ENCODE results near the gene FOXN1.
"Not testable (repeated sequence)": the region's sequence is repeated elsewhere in the genome, so short reads cannot be mapped to it uniquely, and the experiment has no call there.

FOXN1 gene

DNA sequence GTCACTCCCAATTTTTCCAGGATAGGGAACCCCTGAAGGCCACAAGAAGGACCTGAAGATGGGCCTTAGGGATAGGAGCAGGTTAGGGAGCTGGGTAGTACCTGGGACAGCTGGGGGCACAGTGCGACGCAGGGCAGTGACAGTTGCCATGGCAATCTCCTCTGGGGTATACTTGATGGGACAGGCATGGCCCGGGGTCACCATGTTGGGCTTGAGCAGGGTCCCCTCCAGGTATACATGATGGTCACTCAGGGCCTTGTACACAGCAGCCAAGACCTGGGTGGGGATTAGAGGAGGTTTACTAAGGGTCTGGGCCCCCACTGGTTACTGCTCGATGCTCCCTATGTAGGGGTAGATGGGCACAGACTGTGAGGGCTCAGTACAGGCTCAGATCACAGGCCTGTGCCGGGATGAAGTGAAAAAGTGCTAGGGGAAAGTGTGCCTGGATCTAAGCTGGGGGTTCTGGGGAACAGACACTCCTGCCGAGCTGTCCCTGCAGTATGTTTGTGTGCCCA lies 67.9 kb downstream of the FOXN1 start:
- H3K27ac ChIP-seq (ENCODE audit: poor library complexity, severe bottlenecking), result no peak overlapping the region
- ATAC-seq (ENCODE audit: low read depth), result no peak
- no peaks in the 10 kb centered on the region for H3K9me3 ChIP-seq (ENCODE audit: severe bottlenecking)
- H3K36me3 ChIP-seq (ENCODE audit: low read depth), result peaks cover 40% of the 10 kb centered on the region
- no peaks in the 10 kb centered on the region for H3K27me3 ChIP-seq (ENCODE audit: insufficient read depth, poor library complexity, severe bottlenecking)
- TF ChIP-seq, protein P1, sequence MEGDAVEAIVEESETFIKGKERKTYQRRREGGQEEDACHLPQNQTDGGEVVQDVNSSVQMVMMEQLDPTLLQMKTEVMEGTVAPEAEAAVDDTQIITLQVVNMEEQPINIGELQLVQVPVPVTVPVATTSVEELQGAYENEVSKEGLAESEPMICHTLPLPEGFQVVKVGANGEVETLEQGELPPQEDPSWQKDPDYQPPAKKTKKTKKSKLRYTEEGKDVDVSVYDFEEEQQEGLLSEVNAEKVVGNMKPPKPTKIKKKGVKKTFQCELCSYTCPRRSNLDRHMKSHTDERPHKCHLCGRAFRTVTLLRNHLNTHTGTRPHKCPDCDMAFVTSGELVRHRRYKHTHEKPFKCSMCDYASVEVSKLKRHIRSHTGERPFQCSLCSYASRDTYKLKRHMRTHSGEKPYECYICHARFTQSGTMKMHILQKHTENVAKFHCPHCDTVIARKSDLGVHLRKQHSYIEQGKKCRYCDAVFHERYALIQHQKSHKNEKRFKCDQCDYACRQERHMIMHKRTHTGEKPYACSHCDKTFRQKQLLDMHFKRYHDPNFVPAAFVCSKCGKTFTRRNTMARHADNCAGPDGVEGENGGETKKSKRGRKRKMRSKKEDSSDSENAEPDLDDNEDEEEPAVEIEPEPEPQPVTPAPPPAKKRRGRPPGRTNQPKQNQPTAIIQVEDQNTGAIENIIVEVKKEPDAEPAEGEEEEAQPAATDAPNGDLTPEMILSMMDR (IDR thresholded peaks at IDR 0.05; ENCODE audit: poor library complexity, severe bottlenecking), result no peak
- peaks cover 11% of the 10 kb centered on the region for H3K4me1 ChIP-seq (ENCODE audit: insufficient read depth, poor library complexity, severe bottlenecking)
- H3K4me3 ChIP-seq (ENCODE audit: severe bottlenecking), result no peak overlapping the region
- DNase-seq (ENCODE audit: low spot score), result no peak

DNA sequence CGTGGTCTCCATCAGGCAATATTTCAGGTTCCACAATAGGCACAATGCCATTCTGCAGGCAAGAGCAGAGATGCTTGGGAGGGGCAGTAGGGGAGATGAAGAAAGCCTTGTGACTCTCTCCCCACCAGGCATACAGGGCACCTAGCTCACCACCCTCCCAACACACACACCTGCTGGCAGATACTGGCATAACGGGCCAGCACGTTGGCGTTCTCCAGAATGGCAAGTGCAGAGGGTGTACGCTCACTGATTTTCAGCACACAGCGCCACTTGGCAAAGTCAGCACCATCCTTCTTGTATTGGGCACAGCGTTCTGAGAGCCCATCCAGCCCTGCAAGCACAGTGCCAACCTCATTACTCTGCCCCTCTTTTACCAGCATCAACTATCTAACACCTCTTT lies 68.4 kb downstream of the FOXN1 start:
- Histone ChIP-seq H3K9me3 (ENCODE audit: severe bottlenecking) (no peaks in the 10 kb centered on the region), H3K27me3 (ENCODE audit: insufficient read depth, poor library complexity, severe bottlenecking) (no peaks in the 10 kb centered on the region), H3K4me3 (ENCODE audit: severe bottlenecking) (no peak overlapping the region), H3K4me1 (ENCODE audit: insufficient read depth, poor library complexity, severe bottlenecking) (peaks cover 11% of the 10 kb centered on the region), H3K27ac (ENCODE audit: poor library complexity, severe bottlenecking) (no peak overlapping the region), H3K36me3 (ENCODE audit: low read depth) (peaks cover 44% of the 10 kb centered on the region)
- DNase-seq (ENCODE audit: low spot score), result no peak
- TF ChIP-seq, protein P1 (IDR thresholded peaks at IDR 0.05; ENCODE audit: poor library complexity, severe bottlenecking), result no peak
- no peak for ATAC-seq (ENCODE audit: low read depth)

DNA sequence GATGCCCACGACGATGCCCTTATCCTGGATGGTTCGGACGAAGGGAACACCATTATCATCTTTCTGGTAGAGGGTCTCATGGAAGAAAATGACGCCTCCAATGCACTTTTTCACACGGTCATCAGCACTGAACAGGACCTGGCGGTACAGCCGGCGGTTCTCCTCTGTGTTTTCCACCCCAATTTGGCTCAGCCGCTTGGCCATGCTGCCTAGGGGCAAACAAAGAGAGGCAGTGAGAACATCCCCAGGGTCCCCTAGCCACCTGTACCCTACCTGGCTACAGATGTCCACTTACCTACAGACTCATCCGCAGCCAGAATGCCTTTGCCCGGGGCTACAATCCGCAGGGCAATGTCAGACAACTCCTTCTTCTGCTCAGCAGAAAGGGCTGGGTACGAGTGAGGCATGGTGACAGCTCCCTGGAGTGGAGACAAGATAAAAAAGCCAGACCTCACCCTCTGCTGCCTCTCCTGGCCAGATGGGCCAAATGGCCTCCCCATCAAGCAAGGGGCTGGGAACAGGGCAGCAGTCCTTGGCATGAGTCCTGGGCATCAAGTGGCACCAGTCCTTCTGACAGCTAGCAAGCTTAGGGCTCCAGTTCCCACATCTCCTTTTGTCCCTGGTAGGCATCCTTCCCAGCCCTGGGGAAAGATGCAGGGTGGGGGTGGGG lies 69.1 kb downstream of the FOXN1 start:
- DNase-seq (ENCODE audit: low spot score) (no peak), ATAC-seq (ENCODE audit: low read depth) (no peak)
- Histone ChIP-seq H3K27ac (ENCODE audit: poor library complexity, severe bottlenecking) (no peak overlapping the region), H3K4me3 (ENCODE audit: severe bottlenecking) (no peak overlapping the region), H3K4me1 (ENCODE audit: insufficient read depth, poor library complexity, severe bottlenecking) (peaks cover 5% of the 10 kb centered on the region), H3K9me3 (ENCODE audit: severe bottlenecking) (no peaks in the 10 kb centered on the region), H3K36me3 (ENCODE audit: low read depth) (peaks cover 41% of the 10 kb centered on the region), H3K27me3 (ENCODE audit: insufficient read depth, poor library complexity, severe bottlenecking) (no peaks in the 10 kb centered on the region)
- TF ChIP-seq, protein P1 (IDR thresholded peaks at IDR 0.05; ENCODE audit: poor library complexity, severe bottlenecking), result no peak

- not testable (repeated sequence) for ATAC-seq (ENCODE audit: low read depth); H3K4me1 ChIP-seq (ENCODE audit: insufficient read depth, poor library complexity, severe bottlenecking); H3K27me3 ChIP-seq (ENCODE audit: insufficient read depth, poor library complexity, severe bottlenecking); DNase-seq (ENCODE audit: low spot score); H3K9me3 ChIP-seq (ENCODE audit: severe bottlenecking)
- Histone ChIP-seq H3K27ac (ENCODE audit: poor library complexity, severe bottlenecking) (peak overlapping the region; percentile 49), H3K36me3 (ENCODE audit: low read depth) (peaks cover 46% of the 10 kb centered on the region), H3K4me3 (ENCODE audit: severe bottlenecking) (peak overlapping the region; percentile 42)
Measured at GRCh38 chr17:28576016-28576415, 69.9 kb downstream of the FOXN1 start.

GRCh38 chr17:28576758-28577465 lies 70.8 kb downstream of the FOXN1 start, which contains the start of gene ALDOC:
TSS of gene ALDOC (minus strand) at chr17:28576895. CDS start at chr17:28575532, 1,363 bp downstream.
- TF ChIP-seq, protein P1 (IDR thresholded peaks at IDR 0.05; ENCODE audit: poor library complexity, severe bottlenecking), result no peak
- Histone ChIP-seq H3K4me1 (ENCODE audit: insufficient read depth, poor library complexity, severe bottlenecking) (peaks cover 4% of the 10 kb centered on the region), H3K27me3 (ENCODE audit: insufficient read depth, poor library complexity, severe bottlenecking) (no peaks in the 10 kb centered on the region), H3K4me3 (ENCODE audit: severe bottlenecking) (peak within 1 kb of the TSS; percentile 42), H3K27ac (ENCODE audit: poor library complexity, severe bottlenecking) (peak within 1 kb of the TSS; percentile 49), H3K36me3 (ENCODE audit: low read depth) (peaks cover 46% of the 10 kb centered on the region), H3K9me3 (ENCODE audit: severe bottlenecking) (no peaks in the 10 kb centered on the region)
- ATAC-seq (ENCODE audit: low read depth), result peak; percentile 86
- peak; percentile 96 for DNase-seq (ENCODE audit: low spot score)

Data from RWPE2 (cell line).